HG03139 (cell line): Measurements from ENCODE around the gene PTMA.
"Not testable (repeated sequence)": the region's sequence is repeated elsewhere in the genome, so short reads cannot be mapped to it uniquely, and the experiment has no call there.

Experiments used
- ATAC-seq: cut with Tn5 transposase; IDR thresholded peaks from one replicate; pipeline ENCODE4 v1.9.1; 2021; ENCODE audit not compliant: unreplicated experiment

The PTMA gene

DNA sequence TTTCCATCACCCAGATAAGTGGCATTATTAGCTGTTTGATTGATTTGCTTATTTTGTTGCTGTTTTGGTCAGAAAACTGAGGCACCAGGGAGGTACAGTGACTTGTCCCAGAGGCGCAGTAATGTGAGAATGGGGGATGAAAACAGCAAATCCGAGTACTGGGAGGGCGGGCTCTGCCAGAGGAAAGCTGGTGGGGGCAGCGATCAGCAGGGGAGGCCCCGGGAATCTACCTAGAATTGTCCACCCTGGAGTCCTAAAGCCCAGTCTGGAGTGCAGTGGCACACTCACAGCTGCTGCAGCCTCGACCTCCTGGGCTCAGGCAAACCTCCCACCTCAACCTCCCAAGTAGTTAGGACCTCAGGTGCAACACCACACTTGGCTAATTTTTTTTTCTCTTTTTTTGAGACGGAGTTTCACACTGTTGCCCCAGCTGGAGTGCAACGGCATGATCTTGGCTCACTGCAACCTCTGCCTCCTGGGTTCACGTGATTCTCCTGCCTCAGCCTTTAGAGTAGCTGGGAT, 17.0 kb upstream of the PTMA start:
- no peak for ATAC-seq

DNA sequence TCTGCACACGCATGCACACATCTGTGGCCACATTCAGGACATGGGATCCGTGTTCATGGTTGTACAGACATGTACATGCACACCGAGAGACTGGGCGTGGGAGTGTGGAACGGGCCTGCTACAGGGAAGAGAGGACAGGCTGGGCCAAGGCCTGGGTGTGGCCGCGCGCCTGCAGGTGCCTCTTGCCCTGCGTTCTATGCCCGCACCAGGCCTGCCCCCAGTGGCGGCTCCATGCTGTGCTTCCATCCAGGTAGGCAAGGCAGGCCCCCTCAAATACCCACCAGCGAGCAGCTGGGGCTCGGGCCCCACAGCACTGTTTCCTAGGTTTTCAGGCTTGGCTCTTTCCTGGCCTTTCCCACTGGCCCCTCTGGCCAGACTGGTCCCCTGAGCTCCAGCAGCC, 15.5 kb upstream of the PTMA start:
- no peak for ATAC-seq

DNA sequence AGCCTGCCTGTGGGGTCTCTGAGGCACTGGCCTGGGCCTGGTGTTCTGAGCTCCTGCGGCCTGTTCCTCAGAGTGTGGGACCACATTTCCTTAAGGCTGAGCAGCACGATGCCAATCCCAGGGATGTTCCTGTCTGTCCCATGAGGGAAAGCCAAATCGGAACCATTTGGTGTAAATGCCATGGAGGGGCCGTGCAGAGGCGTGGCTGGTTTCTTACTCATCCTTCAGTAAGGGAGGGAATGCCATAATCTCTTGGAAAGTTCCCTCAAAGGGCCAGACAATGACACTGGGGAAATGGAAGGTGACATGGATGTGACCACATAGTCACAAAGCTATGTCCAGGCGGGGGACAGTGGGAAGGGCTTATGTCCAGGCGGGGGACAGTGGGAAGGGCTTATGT, 14.4 kb upstream of the PTMA start:
- ATAC-seq = no peak

DNA sequence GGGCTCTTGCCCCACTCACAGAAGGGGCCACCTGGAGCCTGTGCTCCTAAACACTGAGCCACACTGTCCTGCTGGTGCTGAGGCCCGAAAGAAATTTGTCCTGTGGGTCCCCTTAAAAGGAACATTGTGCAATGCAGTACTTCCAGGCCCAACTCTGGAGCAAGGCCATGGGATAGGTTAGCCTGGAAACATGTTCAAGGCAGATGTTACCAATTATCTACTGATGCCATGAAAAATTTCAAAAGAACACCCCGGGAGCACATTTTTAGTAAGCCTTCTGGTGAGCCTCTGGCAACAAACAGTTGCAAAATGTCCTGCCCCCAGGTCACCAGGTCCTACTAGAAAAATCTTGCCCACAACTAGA, 12.3 kb upstream of the PTMA start:
- no peak for ATAC-seq

DNA sequence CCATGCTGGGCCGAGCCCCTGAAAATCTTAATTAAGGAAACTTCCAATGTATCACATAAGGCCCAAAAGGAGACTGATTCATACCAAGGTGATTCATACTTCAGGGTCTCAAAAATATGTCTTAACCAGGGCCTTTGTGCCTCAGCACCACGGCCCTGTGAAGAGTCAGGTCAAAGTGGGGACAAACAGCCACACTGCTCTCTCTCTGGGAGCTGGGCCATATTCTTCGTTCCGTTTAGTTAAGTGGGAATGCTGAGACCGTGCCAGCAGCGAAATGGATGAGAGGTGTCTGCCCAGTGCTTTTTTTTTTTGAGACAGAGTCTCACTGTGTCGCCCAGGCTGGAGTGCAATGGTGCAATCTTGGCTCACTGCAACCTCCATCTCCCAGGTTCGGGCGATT, 9.3 kb upstream of the PTMA start:
- ATAC-seq = no peak

DNA sequence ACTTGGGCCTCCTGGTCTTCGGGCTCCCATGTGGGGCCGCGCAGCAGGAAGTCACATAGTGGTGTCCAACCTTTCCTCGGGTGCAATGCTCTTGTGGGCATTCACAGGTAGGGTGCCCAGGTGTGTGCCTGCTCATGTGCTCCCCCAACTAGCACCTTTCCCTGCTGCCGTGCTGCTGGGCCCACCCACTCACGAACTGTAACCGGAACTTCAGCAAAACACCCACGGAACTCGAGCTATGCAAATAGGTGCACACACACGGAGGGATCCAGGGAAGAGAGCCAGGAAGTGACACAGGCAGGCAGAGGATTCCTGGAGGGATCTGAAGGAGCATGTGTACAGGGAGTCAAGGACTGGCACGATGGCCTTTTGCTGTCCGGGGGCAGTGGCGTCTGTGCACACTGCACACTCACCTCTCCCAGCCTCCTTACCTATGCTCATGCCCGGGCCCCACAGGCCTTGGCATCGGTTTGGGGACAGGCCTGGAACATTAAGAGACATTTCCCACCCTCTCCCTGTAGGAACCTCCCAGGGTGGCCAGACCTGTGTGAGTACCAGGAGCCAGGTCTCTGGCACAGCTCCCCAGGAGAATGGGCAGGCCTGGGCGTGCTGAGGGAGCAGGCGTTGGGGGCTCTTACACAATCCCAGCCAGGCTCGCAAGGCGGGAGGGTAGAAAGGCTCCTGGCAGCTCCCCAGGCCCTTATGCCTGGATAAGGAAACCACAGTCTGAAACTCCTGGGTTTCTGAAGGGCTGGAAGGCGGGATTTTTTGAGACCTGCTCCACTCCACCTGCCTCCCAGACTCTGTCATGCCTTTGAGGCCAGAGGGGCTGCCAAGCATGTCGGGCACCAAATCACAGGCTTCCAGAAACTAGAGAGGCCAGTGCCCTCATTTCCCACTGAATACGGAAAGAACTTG, 6.6 kb upstream of the PTMA start:
- ATAC-seq = no peak

DNA sequence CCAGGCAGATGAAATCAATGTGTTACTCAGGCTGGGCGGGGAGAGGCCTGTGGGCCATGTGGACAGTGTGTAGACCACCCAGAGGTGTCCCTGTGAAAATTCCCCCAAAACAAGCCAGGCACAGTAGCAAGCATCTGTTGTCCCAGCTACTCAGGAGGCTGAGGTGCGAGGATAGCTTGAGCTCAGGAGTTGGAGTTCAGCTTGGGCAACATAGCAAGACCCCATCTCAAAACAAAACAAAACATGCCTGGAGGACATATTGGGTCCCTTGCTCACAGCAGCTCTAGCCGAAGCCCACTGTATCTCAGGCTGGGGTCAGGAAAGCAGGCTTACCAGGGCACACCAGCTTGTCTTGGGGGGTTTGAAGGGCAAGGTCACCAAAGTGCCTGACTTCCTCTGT, 4.3 kb upstream of the PTMA start:
- no peak for ATAC-seq

DNA sequence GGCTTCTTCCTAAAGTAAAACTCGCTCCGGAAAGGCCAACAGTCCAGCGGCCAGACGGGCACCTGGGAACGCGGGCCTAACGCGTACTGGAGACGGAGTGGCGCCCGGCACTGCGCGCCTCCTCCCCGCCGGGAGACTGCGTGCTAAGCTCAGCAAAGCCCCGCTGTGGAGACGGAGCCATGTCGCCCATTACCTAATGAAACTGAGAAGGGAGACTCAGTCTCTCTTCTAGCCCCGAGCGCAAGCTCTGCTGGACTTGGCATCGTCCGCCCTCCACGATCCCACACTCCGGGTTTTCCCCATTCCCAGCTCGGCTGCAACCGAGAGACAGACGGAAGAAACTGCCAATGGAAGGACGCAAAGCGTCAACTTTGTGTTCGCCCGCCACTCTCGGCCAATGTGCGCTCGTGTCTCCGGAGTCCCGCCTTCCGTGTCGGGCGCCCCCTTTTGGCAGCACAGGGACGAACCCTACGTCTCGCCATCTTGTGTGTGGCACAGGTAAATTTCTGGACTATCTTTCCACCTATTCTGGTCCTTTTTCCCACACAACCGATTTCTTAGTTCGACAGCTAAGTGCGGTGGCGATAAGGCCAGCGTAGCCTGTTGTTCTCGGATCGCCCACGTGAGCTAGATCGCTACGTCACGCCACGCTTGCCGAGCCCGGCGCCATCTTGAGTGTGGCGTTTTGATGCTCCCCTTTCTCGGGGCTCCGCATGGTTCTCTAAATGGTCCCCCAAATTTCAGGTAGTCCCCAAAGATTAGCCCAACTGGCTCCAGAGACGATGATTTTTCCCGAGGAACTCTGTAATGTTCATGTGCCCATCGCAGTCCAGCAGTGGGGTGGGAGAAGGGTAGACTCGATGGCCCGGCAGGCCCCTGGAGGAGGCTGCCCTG, 1.3 kb upstream of the PTMA start:
- ATAC-seq = peak; percentile 28

DNA sequence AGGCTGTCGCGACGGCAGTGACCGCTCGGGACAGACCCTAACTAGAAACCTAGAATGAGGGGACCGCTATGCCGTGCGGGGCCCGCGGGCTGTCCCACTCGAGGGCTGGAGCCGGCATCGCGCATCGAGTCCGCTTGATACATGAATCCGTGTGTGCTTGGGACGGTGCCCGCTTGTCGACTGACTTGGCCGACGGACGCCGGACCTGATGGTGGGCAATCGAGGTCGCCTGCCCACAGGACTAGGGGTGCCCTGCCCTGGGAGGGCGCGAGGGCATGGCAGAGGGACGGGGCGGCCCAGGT, 749 bp upstream of the PTMA start:
- no peak for ATAC-seq

DNA sequence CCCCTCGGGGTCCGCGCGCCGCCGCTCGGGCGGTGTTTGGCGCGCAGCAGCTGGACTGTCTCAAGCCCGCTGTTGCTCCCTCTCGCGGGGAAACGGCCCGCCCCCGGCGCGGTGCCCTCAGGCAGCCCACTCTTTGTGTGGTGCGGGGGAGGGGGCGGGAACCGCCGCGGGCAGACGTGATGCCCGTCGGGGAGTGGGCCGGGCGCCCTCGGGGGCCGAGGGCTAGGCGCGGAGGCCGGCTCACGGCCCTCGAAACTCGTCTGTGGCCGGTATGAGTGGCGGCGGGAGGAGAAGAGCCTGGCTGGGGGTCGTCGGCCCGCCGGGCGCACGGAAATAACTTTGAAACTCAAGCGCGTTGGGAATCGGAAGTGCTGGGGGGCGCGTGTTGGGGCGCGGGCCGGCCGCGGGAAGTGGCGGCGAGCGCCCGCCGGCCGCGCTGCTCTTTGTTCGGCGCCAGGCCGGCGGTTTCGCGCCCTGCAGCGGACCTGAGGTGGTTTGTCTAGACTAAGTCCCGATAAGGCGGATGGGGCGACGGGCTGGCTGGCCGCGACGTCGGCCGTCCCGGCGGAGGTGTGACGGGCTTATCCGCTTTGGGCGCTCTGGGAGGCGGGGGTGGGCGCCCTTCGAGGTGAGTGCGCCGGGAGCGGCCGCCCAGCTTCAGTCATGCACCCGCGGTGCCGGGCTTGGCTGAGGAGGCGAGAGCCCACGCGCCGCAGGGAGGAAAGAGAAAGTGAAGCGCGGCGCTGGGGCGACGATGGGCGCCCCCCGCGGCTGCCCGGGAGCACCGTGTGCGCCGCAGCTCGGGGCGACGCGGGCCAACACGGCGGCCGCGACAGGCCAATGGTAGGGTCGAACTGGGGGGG, 679 bp downstream of the PTMA start:
- no peak for ATAC-seq

DNA sequence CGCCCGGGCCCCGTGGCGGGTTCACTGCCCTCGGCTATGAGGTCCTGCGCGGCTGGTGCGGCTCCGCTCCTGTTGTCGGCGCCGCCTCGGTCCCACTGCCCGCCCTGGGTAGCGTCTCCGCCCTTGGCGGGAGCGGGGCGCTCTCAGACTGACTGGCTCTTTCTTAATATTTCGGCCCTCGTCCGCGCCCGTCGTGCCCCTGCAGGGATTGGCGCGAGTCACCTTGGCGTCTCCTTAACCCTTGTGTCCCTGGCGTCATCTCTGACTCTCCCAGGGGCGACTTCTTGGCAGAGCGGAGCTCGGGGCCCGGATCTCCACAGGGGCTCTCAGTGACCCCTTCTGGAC, 1.3 kb downstream of the PTMA start:
- no peak for ATAC-seq

DNA sequence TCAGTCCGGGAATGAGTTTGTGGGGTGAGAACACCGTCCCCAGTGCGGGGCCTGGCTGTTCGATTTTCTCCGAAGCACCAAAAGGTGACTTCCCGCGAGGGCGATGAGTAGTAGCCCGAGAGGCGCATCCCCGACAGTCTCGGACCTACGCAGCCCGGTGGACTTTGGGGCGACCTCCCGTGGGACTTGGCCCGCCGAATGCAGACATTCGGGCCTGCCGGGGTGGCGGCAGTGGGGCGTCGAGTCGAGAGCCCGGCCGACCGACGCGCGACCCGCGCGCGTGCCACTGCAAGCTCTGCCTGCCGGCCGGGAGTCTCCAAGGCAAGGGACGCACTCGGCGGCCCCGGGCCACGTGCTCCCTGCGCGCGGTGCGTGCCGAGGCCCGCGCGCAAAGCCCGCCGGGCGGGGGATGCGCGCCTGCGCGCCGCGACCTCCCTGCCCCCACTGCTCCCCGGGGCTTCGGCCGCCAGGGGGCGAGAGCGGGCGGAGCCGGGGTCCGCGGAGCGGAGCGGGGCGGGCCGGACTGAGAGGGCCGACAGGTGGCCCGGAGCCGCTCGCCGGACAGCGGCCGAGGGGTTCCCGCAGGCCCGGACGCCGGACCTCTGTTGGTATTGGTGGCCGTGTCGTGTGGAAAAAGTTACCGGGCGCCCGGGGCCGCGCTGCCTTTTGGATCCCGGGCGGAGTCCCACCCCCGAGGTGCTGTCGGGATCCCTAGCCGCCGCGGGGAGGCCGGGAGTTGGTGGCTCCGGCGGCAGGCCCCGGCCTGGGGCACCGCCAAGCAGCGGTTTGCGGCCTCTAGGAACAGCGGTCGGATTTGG, 1.9 kb downstream of the PTMA start:
- no peak for ATAC-seq

DNA sequence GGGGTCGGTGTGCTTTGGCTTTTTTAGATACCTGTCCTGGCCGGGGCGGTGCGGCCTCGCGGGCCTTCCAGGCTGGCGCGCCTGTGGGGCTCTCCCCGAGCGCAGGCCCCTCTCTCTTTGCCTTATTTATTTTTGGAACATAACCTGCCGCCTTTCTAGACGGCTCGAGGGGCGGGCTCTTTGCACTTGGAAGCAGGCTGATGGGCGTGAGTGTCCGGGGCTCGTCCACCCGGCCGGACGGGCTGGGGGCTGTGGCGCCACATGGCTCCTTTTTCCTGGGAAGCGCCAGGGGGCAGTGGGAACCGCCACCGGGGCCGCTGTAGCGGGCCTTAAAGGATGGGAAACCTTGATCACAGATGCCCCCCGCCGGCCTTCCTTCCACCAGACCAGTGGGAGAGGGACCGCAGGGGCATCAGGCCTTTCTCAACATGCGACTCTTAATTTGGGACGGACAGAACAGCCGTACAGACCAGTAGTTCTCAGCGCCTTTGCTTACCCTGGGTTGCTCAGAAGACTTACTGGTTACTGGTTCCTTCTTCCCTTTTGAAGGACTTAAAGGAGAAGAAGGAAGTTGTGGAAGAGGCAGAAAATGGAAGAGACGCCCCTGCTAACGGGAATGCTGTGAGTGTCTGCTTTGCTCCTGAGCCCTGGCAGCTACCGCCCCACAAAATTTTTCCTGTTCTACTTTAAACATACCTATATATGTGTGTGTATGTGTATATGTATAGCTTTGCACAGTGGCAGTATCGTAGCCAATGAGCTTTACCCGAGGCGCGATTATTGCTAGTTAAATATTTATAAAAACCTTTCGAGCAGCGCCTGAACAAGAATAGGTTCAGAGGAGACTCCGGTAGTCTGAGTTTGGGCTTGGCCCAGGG, 2.7 kb downstream of the PTMA start:
- no peak for ATAC-seq

DNA sequence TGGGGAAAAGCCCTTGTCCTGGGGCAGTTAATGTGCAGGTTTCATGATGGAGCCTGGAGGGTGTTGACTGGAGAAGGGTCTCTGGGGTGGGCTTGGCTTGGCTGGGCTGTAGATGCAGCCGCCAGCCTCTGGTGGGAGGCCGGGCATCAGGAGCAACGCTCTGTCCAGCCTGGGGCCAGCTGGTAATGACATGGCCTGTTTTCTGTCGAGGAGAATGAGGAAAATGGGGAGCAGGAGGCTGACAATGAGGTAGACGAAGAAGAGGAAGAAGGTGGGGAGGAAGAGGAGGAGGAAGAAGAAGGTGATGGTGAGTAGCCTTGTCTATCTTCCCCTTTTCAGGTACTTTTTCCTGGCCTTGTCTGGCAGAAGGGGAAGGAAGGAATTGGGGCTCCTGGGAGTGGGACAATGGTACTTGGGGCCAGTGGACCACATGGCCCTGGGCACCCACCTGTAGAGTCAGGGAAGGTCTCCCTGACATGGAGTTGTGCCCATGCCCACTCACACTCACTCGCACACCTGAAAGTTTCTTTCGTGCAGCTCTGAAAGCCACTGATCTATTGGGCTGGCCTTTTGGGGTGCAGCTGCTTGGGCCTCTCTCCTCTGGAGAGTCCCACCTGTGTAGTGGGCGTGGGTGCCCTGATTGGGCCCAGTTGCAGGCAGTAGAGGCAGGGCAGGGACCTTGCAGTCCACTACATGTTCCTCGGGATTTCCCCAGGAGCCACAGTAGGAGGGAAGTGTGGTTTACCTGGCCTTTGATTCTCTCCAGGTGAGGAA, 3.5 kb downstream of the PTMA start:
- no peak for ATAC-seq

DNA sequence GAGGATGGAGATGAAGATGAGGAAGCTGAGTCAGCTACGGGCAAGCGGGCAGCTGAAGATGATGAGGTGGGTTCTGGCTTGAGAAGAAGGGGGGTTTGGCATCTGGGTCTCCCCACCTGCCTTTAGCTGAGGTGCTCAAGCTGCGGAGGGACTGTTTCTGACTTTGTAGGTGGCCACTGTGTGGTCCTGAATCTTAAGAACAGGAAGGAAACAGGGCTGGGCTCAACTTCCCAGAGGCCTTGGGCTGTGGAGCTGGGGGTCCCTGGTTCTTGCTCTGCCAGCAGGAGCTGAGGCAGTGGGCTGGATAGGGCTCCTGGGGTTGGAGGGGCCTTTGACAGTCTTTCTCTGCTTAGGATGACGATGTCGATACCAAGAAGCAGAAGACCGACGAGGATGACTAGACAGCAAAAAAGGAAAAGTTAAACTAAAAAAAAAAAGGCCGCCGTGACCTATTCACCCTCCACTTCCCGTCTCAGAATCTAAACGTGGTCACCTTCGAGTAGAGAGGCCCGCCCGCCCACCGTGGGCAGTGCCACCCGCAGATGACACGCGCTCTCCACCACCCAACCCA, 4.2 kb downstream of the PTMA start:
- not testable (repeated sequence) for ATAC-seq

DNA sequence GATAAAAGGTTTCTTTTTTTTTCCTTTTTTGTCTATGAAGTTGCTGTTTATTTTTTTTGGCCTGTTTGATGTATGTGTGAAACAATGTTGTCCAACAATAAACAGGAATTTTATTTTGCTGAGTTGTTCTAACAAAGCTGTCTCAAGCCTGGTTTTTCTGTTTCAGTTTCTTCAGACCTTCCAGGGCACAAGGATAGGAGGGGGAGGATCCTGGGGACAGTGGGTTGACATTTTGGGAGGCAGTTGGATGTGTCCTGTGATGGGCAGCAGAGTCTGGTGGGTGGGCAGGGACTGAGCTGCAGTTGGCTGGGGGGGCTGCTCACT, 5.0 kb downstream of the PTMA start:
- not testable (repeated sequence) for ATAC-seq

DNA sequence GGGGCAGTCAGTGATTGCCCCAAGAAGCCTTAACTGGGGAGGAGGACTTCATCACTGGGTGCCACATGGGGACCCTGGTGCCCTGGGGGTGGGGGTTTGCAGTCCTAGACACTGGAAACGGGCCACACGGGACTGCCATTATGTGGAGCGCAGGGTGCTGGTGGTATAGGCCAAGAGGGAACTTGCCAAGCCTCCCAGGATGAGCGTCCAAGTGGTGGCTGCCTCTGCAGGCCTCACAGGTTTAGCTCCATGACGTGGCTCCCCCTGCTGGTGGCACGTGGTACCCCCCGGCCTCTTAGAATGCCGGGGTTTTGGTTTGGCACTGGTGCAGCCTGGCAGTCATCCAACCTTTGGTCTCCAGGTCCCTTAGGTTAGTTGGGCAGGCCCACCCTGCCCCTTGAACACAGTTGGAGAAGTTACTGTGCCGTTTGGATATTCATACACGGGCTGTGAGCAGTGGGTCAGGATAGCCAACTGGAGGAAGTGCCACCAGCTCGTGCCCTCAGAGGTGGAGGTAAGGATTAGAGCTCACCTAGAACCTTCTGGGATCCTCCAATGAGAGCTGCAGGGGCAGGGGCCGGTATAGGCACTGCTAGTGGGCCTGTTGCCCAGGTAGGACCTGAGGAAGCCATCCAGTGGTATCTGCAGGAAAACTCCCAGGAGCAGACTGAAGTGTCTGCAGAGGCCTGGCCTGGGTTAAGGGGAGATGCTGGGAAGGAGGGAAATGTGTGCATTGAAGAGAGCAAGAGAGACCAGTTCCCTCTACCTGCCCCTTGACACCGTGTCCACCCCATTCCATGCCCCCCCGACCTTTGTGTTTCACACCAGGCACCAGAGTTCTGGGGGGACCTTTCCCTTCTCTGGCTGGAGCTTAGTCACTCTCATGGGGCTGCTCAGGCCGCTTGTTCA, 5.7 kb downstream of the PTMA start:
- no peak for ATAC-seq
